NCI-H2171 (cell line): ENCODE results near the gene TUSC2.

Experiments
- DNase-seq: peaks from one replicate; lab custom pipeline; 2025; lab: John Stamatoyannopoulos, UW

Gene TUSC2

GRCh38 chr3:50334339-50335075 lies 6.5 kb upstream of the TUSC2 start:
- no peak for DNase-seq

- DNase-seq: no peak
These were observed 5.8 kb upstream of the TUSC2 start for GRCh38 chr3:50333744-50334328.

- no peak for DNase-seq
These were observed 3.4 kb upstream of the TUSC2 start for GRCh38 chr3:50331364-50331907.

GRCh38 chr3:50330330-50330729 lies 2.3 kb upstream of the TUSC2 start:
- DNase-seq: no peak

GRCh38 chr3:50327129-50327528 lies 894 bp downstream of the TUSC2 start:
- no peak for DNase-seq

GRCh38 chr3:50326182-50326541 lies 1.9 kb downstream of the TUSC2 start:
- DNase-seq: no peak

- DNase-seq: no peak
These were observed 2.4 kb downstream of the TUSC2 start for GRCh38 chr3:50325497-50326181.

GRCh38 chr3:50325113-50325480 lies 2.9 kb downstream of the TUSC2 start:
- DNase-seq: no peak

GRCh38 chr3:50324351-50325112 lies 3.5 kb downstream of the TUSC2 start:
- no peak for DNase-seq

GRCh38 chr3:50323614-50324199 lies 4.3 kb downstream of the TUSC2 start:
- DNase-seq: no peak

GRCh38 chr3:50323092-50323600 lies 4.9 kb downstream of the TUSC2 start:
- DNase-seq: no peak

- DNase-seq: no peak
These were observed 5.5 kb downstream of the TUSC2 start, which contains the start of gene HYAL2 for GRCh38 chr3:50322386-50323091. Gene HYAL2 (minus strand): TSS chr3:50322745. CDS start chr3:50320489, 2,256 bp downstream.

- no peak for DNase-seq
These were observed 6.0 kb downstream of the TUSC2 start for GRCh38 chr3:50322115-50322385.

- peak; percentile 73 for DNase-seq
These were observed 6.5 kb downstream of the TUSC2 start for GRCh38 chr3:50321336-50322114.

- DNase-seq: peak; percentile 61
These were observed 7.1 kb downstream of the TUSC2 start for GRCh38 chr3:50320853-50321335.

GRCh38 chr3:50319894-50320625 lies 8.0 kb downstream of the TUSC2 start:
- no peak for DNase-seq

- DNase-seq: no peak
These were observed 8.7 kb downstream of the TUSC2 start for GRCh38 chr3:50319181-50319893.

- DNase-seq: no peak
These were observed 9.4 kb downstream of the TUSC2 start for GRCh38 chr3:50318615-50319014.

GRCh38 chr3:50318163-50318562 lies 9.9 kb downstream of the TUSC2 start:
- no peak for DNase-seq
